Activated naive CD8-positive, alpha-beta T cell treated with anti-CD3 and anti-CD28 coated beads for 36 hours (primary cell): ENCODE measurements around the gene VPS4A. TPM values are rescaled to one million over a fixed set of nuclear protein-coding genes. Genes with fewer than 3 reads are reported as not detected.
"Not testable (repeated sequence)": the region's sequence is repeated elsewhere in the genome, so short reads cannot be mapped to it uniquely, and the experiment has no call there.

Experiments used
- DNase-seq: peaks from one replicate; pipeline ENCODE4 v3.0.0; 2021
- H3K27ac Mint-ChIP-seq: one replicate; pipeline ENCODE4 v1.8.0; 2022; ENCODE audit warnings: mild to moderate bottlenecking, moderate library complexity, mixed read lengths
- H3K27me3 Mint-ChIP-seq: one replicate; pipeline ENCODE4 v1.8.0; 2022; ENCODE audit warnings: mild to moderate bottlenecking, mixed read lengths
- H3K36me3 Mint-ChIP-seq: one replicate; pipeline ENCODE4 v1.8.0; 2021; ENCODE audit warnings: mild to moderate bottlenecking, mixed read lengths
- H3K4me1 Mint-ChIP-seq: one replicate; pipeline ENCODE4 v1.8.0; 2021; ENCODE audit warnings: mixed read lengths
- H3K4me3 Mint-ChIP-seq: one replicate; pipeline ENCODE4 v1.8.0; 2022; ENCODE audit warnings: mild to moderate bottlenecking, moderate library complexity, mixed read lengths
- H3K9me3 Mint-ChIP-seq: one replicate; pipeline ENCODE4 v1.8.0; 2022; ENCODE audit warnings: mixed read lengths
- total RNA-seq, 2 experiments: library from RNA; stranded (reverse); gene quantifications; one replicate each; pipeline ENCODE4 v1.2.3, GENCODE V29; 2021

The VPS4A gene
- total RNA-seq, 2 experiments from 2014 or later = 27.0 to 28.6 TPM

DNA sequence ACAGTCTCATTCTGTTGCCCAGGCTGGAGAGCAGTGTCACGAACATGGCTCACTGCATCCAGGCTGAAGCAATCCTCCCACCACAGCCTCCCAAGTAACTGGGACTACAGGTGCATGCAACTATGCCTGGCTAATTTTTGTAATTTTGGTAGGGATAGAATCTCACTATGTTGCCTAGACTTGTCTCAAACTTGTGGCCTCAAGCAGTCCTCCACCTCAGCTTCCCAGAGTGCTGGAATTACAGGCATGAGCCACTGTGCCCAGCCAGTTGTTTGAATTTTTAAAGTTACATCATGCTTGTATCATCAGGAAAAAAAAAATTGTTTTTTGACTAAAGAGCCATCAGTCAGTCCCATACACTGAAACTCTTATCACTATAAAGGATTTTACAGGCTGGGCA is 17.1 kb upstream of the VPS4A start:
- H3K27ac Mint-ChIP-seq = no peak overlapping the region
- H3K36me3 Mint-ChIP-seq = no peaks in the 10 kb centered on the region
- no peaks in the 10 kb centered on the region for H3K9me3 Mint-ChIP-seq

DNA sequence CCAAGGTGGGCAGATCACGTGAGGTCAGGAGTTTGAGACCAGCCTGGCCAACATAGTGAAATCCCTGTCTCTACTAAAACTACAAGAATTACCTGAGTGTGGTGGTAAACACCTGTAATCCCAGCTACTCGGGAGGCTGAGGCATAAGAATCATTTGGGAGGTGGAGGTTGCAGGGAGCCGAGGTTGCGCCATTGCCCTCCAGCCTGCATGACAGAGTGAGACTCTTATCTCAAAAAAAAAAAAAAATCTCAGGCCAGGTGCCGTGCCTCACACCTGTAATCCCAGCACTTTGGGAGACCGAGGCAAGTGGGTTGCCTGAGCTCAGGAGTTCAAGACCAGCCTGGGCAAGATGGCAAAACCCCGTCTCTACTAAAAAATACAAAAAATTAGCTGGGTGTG is 14.4 kb upstream of the VPS4A start:
- not testable (repeated sequence) for H3K27me3 Mint-ChIP-seq, H3K36me3 Mint-ChIP-seq, H3K9me3 Mint-ChIP-seq, H3K27ac Mint-ChIP-seq, H3K4me1 Mint-ChIP-seq, H3K4me3 Mint-ChIP-seq, DNase-seq

More for the DNA sequence above, 17.1 kb upstream of the VPS4A start:
- Mint-ChIP-seq H3K4me3 (no peak overlapping the region), H3K27me3 (no peaks in the 10 kb centered on the region), H3K4me1 (no peaks in the 10 kb centered on the region)
- DNase-seq = no peak

DNA sequence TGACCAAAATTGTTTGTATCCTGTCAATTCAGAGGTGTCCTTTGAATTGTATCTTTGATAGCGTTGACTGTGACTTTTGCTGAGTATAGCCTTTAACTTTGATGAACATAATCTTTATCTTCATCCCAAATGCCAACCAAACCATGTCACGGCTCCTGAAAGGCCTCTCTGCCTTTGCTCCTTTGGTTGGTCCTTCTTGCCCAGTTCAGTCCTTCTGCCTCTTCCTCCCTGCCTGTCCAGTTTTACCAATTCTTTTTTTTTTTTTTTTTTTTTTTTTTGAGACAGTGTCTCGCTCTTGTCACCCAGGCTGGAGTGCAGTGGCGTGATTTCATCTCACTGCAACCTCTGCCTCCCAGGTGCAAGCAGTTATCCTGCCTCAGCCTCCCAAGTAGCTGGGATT is 12.9 kb upstream of the VPS4A start:
- H3K9me3 Mint-ChIP-seq = no peaks in the 10 kb centered on the region
- no peak overlapping the region for H3K27ac Mint-ChIP-seq
- peaks cover 3% of the 10 kb centered on the region for H3K36me3 Mint-ChIP-seq
- H3K27me3 Mint-ChIP-seq = no peaks in the 10 kb centered on the region
- DNase-seq = no peak
- H3K4me1 Mint-ChIP-seq = no peaks in the 10 kb centered on the region
- H3K4me3 Mint-ChIP-seq = no peak overlapping the region

DNA sequence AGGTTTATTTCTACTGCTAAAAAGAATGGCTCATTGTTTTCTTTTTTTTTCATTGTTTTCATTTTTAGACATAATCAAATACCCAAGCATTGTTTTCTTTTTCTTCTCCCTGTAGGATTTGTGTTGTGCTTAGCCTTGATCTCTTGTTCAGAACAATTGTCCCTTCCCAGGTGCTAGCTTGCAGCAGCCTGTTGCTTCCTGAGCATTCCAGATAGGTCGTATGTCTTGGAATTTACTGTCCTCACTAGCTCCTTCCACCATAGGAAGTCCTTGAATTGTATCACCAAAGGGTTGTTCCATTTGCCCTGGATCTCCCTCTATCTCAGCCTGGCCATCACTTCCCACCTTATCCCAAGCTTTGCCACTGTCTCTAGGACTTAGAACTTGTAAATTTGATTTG is 10.0 kb upstream of the VPS4A start:
- no peak overlapping the region for H3K4me3 Mint-ChIP-seq
- no peaks in the 10 kb centered on the region for H3K9me3 Mint-ChIP-seq
- peaks cover 3% of the 10 kb centered on the region for H3K36me3 Mint-ChIP-seq
- H3K4me1 Mint-ChIP-seq = no peaks in the 10 kb centered on the region
- H3K27ac Mint-ChIP-seq = no peak overlapping the region
- DNase-seq = no peak
- H3K27me3 Mint-ChIP-seq = no peaks in the 10 kb centered on the region

DNA sequence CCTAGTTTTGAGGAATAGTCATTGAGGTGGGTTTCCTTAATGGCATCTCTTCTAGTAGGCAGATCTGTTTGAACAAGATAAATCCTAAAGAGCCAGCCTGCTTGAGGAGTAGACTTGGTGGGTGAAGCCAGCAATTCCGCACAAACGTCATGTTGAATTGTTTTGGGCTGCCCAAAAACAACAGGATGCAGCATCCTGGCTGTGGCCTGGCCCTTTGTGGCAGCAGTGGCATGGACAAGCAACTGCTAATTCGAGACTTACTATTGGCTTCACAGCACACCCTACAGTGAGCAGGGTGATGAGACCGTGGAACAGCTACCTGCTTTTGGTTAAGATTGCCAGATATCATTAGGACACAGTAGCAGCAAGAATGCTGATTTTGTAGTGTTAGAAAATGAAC is 9.3 kb upstream of the VPS4A start:
- Mint-ChIP-seq H3K4me1 (no peaks in the 10 kb centered on the region), H3K27me3 (no peaks in the 10 kb centered on the region), H3K4me3 (no peak overlapping the region), H3K9me3 (no peaks in the 10 kb centered on the region), H3K36me3 (peaks cover 3% of the 10 kb centered on the region), H3K27ac (no peak overlapping the region)
- DNase-seq = no peak

DNA sequence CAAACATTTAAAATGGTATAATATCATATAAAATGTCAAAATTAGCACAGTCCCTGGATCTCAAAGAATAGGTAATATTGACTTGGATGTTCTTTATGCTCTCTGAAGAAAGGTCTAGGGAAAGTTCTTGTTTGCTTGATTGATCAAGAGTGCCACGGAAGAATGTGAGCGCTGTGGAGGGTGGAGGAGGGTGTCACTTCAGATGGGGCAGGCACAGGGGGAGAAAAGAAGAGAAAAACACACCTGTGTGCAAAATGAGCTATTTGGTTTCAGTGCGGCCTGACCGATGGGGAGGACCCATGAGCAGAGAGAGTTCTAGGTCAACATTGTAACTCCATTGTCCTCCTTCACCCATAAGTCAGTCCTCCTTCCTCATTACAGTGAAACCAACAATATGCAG is 8.8 kb upstream of the VPS4A start:
- H3K27me3 Mint-ChIP-seq = no peaks in the 10 kb centered on the region
- no peak for DNase-seq
- H3K4me3 Mint-ChIP-seq = no peak overlapping the region
- H3K9me3 Mint-ChIP-seq = no peaks in the 10 kb centered on the region
- no peaks in the 10 kb centered on the region for H3K4me1 Mint-ChIP-seq
- H3K36me3 Mint-ChIP-seq = peaks cover 3% of the 10 kb centered on the region
- H3K27ac Mint-ChIP-seq = no peak overlapping the region

DNA sequence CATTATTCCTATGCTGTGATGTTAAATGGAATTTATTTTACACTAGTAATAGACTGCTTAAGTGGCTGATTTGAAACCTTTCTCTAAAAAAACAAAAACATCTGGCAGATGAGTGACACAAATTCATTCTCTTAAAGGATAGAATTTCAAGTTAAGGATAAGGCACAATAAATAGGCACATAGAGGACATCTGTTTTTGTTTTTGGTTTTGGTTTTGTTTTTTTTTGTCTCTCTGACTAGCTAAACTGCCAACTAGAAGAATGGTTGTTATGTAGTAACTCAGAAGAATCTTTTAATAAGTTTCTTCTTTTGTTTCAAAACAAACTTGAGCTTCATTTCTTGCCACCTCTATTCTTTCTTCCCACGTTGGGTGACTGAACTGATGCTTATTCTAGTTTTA is 5.1 kb upstream of the VPS4A start:
- H3K27ac Mint-ChIP-seq = no peak overlapping the region
- DNase-seq = no peak
- no peaks in the 10 kb centered on the region for H3K27me3 Mint-ChIP-seq
- H3K36me3 Mint-ChIP-seq = no peaks in the 10 kb centered on the region
- H3K4me1 Mint-ChIP-seq = peaks cover 6% of the 10 kb centered on the region
- no peak overlapping the region for H3K4me3 Mint-ChIP-seq
- no peaks in the 10 kb centered on the region for H3K9me3 Mint-ChIP-seq

DNA sequence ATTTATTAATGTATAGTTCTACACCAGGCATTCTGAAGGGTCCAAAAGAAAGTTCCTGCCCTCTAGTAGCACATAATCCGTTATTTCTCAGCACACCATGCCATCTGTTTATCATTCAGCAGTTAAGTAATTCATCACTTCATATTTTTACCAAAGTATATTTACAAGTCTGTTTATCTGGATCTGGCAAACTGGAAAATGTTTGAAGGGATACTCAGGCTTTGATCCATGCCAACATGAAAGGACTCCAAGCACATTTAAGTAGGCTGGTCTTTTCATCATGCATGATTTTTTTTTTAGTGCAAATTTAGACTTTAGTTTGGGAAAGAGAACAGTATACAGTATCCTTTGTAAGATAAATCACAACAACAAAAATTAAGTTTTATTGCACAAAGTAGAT is 4.1 kb upstream of the VPS4A start:
- Mint-ChIP-seq H3K4me3 (no peak overlapping the region), H3K4me1 (peaks cover 8% of the 10 kb centered on the region), H3K36me3 (peaks cover 4% of the 10 kb centered on the region), H3K9me3 (no peaks in the 10 kb centered on the region), H3K27me3 (no peaks in the 10 kb centered on the region), H3K27ac (no peak overlapping the region)
- DNase-seq = no peak

DNA sequence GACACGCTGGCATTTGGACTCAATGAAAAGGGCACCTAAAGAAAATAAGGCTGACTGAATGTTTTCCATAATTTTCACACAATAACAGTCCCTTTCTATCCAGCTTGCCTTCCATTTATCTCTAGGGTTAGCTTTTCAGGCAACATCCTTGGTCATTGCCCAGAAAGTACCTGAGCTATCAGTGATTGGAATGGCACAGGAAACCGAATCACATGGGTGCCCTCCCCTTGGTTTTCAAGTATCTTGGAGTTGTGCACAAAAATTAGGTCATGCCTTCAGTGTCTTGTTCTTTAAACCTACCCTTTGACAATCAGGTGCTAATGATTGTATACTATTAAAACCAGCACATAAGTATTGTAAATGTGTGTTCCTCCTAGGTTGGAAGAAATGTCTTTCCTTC is 3.3 kb upstream of the VPS4A start:
- H3K36me3 Mint-ChIP-seq = peaks cover 6% of the 10 kb centered on the region
- H3K27me3 Mint-ChIP-seq = no peaks in the 10 kb centered on the region
- no peak for DNase-seq
- H3K27ac Mint-ChIP-seq = no peak overlapping the region
- no peak overlapping the region for H3K4me3 Mint-ChIP-seq
- no peaks in the 10 kb centered on the region for H3K9me3 Mint-ChIP-seq
- peaks cover 11% of the 10 kb centered on the region for H3K4me1 Mint-ChIP-seq

DNA sequence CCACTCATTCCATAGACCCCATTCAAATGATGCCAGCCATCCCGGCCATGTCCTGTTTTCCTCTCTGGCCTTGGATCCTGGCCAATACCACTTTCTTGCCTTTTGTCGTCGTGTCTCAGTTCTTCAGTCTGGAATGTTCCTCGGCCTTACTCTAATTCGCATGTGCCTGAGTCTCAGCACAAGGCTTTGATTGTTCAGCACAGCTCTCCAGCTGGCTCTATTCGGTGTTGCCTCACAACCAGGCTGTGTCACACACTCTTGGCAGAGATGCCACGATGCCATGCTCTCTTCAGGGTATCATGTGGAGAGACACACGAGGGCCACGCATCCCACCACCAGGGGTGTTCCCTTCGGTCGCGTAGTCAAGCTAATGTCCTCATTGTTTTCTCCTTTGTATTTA is 1.8 kb upstream of the VPS4A start:
- H3K4me1 Mint-ChIP-seq = peaks cover 19% of the 10 kb centered on the region

DNA sequence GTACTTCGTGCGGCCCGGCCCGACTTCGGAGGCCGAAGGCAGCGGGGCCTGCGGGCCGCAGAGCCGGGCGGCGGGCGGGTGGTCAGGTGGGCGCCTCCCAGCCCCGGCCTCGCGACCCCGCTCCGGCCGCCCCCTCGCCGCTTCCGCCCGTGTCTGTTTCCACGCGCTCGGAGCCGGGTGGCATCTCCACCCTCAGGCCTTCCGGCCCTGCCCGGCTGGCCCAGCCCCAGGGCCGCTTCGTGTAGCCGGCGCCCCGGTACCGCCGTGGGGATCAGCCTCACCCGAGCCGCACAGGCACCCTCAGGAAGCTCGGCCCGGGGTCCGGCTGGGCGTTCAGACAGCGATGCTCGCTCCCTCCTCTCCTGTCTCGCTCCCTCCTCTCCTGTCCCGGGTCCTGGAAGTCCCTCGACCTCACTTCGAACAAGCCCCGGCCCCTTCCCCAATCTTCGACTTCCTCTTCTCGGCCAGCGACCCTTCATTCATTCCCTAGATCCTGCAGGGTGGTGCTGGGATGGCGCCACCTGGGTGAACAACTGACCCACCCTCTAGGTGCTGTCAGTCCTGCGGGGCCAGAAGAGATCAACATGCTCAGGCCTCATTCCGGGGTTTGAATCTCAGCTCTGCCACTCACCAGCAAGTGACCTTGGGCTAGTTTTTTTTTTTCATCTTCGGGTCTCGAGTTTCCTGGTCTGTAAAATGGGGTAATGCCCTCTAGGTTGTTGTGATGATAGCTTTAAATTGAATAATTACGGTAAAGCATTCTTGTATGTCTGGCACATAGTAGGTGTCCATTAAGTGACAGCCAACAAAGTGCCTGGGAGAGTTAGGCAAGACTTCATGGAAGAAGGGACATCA is 610 bp downstream of the VPS4A start:
- peak; percentile 61 for DNase-seq
- no peaks in the 10 kb centered on the region for H3K9me3 Mint-ChIP-seq
- peaks cover 19% of the 10 kb centered on the region for H3K4me1 Mint-ChIP-seq
- no peaks in the 10 kb centered on the region for H3K27me3 Mint-ChIP-seq
- H3K4me3 Mint-ChIP-seq = peak overlapping the region; percentile 100
- peak overlapping the region; percentile 98 for H3K27ac Mint-ChIP-seq
- peaks cover 13% of the 10 kb centered on the region for H3K36me3 Mint-ChIP-seq

More for the DNA sequence above, 1.8 kb upstream of the VPS4A start:
- no peak overlapping the region for H3K27ac Mint-ChIP-seq
- DNase-seq = no peak
- H3K9me3 Mint-ChIP-seq = no peaks in the 10 kb centered on the region
- H3K4me3 Mint-ChIP-seq = no peak overlapping the region
- no peaks in the 10 kb centered on the region for H3K27me3 Mint-ChIP-seq
- H3K36me3 Mint-ChIP-seq = peaks cover 13% of the 10 kb centered on the region

DNA sequence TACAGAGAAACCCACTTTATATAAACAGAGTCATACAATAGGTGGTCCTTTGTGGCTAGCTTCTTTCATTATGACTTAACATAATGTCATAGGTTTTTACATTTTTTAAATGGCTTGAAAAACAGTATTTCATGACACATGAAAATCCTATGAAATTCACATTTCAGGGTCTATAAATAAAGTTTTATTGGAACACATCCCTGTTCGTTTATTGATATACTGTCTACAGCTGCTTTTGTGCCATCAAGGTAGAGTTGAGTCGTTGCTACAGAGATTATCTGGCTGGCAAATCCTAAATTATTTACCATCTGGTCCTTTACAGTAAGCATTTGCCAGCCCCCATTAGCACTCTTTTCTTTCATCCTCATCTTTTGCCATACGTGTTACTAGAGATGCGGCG is 2.3 kb downstream of the VPS4A start:
- Mint-ChIP-seq H3K27ac (peak overlapping the region; percentile 25), H3K27me3 (no peaks in the 10 kb centered on the region), H3K9me3 (no peaks in the 10 kb centered on the region), H3K4me3 (peak overlapping the region; percentile 61), H3K4me1 (peaks cover 19% of the 10 kb centered on the region), H3K36me3 (peaks cover 16% of the 10 kb centered on the region)
- no peak for DNase-seq

DNA sequence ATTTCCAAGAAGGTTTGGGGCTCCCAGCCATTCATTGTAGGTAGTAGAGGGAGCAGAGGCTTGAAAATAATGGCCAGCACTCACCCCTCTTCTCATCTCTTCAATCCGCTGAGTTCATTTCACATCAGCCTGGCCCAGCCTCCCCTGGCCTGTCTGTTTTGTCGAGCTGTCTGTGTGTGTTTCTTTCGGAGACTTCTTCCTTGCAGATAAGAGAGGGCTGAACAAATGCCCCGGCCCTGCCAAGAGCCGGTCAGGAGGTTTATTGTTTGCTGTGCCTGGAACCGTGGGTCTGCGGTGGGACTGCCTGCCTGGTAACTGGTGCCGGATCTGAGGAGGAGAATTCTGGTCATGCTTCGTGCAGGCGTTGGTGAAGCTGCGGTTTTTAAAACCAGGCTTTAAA is 3.4 kb downstream of the VPS4A start:
- H3K27ac Mint-ChIP-seq = no peak overlapping the region

DNA sequence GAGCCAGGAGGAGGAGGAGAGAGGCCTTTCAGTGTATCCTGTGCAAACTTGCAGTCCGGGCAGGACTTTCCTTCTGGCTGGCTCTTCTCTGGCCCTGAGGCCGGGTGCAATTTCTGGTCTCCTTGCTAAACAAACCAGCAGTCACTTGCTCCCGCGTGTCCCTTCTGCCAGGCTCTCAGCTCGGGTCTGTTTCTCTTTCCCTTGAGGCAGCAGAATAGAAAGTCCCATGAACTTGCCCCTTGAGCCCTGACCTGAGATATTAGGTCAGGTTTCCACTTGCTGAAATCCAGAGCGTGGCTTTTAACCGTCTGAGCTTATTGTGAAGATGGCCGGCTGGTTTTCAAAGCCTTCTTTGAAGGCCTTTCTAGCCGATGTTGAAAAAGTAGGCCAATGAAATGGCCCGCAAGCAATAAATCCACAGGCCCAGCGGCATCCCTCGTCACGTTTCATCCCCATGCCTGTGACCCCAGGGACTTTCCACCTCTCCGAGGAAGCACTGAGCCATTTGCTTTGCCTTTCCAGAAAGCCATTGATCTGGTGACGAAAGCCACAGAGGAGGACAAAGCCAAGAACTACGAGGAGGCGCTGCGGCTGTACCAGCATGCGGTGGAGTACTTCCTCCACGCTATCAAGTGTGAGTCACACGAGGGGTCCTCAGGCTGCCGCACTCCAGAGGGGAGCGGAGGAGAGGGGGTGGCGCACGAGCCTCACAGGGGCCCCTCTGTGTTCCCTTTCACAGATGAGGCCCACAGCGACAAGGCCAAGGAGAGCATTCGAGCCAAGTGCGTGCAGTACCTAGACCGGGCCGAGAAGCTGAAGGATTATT is 4.5 kb downstream of the VPS4A start:
- Mint-ChIP-seq H3K36me3 (peaks cover 21% of the 10 kb centered on the region), H3K4me1 (peaks cover 14% of the 10 kb centered on the region)
- DNase-seq = no peak

More for the DNA sequence above, 3.4 kb downstream of the VPS4A start:
- no peak for DNase-seq
- Mint-ChIP-seq H3K36me3 (peaks cover 20% of the 10 kb centered on the region), H3K27me3 (no peaks in the 10 kb centered on the region), H3K4me3 (no peak overlapping the region), H3K9me3 (no peaks in the 10 kb centered on the region), H3K4me1 (peaks cover 19% of the 10 kb centered on the region)

DNA sequence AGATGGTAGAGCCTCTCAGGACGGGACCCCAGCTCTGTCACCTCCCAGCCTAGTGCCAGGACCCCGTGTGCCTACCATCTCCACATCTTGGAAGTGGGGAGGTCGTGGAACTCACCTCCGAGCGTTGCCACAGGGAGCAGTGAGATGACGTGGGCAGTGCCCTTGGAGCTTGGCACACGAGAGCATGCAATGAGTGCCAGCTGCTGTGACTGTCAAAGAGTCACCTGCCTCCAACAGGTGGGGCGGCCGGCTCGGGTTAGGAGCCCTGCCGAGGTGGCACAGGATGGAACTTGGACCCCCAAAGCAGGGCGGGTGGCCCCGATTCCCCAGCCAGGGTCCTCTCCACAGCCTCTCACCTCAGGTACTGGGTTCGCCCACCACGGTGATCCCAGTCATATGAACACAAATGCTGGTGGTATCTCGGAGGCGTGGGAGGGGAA is 5.5 kb downstream of the VPS4A start:
- peaks cover 28% of the 10 kb centered on the region for H3K36me3 Mint-ChIP-seq
- no peak for DNase-seq
- no peaks in the 10 kb centered on the region for H3K27me3 Mint-ChIP-seq

More for the DNA sequence above, 4.5 kb downstream of the VPS4A start:
- Mint-ChIP-seq H3K4me3 (no peak overlapping the region), H3K27ac (no peak overlapping the region), H3K27me3 (no peaks in the 10 kb centered on the region), H3K9me3 (no peaks in the 10 kb centered on the region)

More for the DNA sequence above, 5.5 kb downstream of the VPS4A start:
- Mint-ChIP-seq H3K9me3 (no peaks in the 10 kb centered on the region), H3K4me3 (no peak overlapping the region), H3K27ac (no peak overlapping the region), H3K4me1 (peaks cover 13% of the 10 kb centered on the region)
